ENCODE results near the gene WDR37. TPM values are rescaled to one million over a fixed set of nuclear protein-coding genes. Genes with fewer than 3 reads are reported as not detected.

Gene WDR37
- total and polyA plus RNA-seq, 9 of the 15 experiments (the other 6 are each of a cell fraction or from before 2014, with no cell fraction given): 2.3 to 11.6 (median 6.7) TPM

GRCh38 chr10:1159131-1160061, 103.2 kb downstream of the WDR37 start:
- peak overlapping the region; percentile 90 to 96 for H3K9ac ChIP-seq (ENCODE audit: insufficient read depth in 1 of 2, low read depth in 2 of 2, low read length in 2 of 2)
- H3K27me3 ChIP-seq (ENCODE audit: control insufficient read depth in 2 of 2, insufficient read depth in 2 of 2, low read length in 2 of 2): peaks cover 0 to 25% of the 10 kb centered on the region in 2 experiments; a peak in 1 of 5 replicates
- peak overlapping the region; percentile 77 for H3K4me2 ChIP-seq (ENCODE audit: insufficient read depth, low read length)
- H2AFZ ChIP-seq (ENCODE audit: low read depth, low read length): peak overlapping the region; percentile 93
- H3K4me1 ChIP-seq (replicated peaks in 1 of 2; ENCODE audit: control insufficient read depth in 2 of 2, insufficient read depth in 2 of 2, low read length in 2 of 2): peaks cover 7 to 32% of the 10 kb centered on the region in 2 experiments; a peak in 4 of 5 replicates
- H3K4me3 ChIP-seq: peak overlapping the region; percentile 50
- no peaks in the 10 kb centered on the region for H4K20me1 ChIP-seq (replicated peaks; ENCODE audit: control insufficient read depth, insufficient read depth, low read length)
- in situ Hi-C loops (cut with MboI) (no loop called here), intact Hi-C loops (cut with micrococcal nuclease) (no loop called here)
- H3K27ac ChIP-seq (ENCODE audit: extremely low read depth, low read depth, low read length): peak overlapping the region; percentile 89
- ATAC-seq (peak; percentile 94), DNase-seq (ENCODE audit: extremely low read depth in 1 of 4, low spot score in 3 of 4) (peak; percentile 59 to 91 (median 62)), FAIRE-seq (peak; percentile 94)
- H3K79me2 ChIP-seq (ENCODE audit: control insufficient read depth, insufficient read depth, low read length): peaks cover 29% of the 10 kb centered on the region
- H3K9me3 ChIP-seq (replicated peaks; ENCODE audit: control insufficient read depth, insufficient read depth, low read depth, low read length): peaks cover 2% of the 10 kb centered on the region; the same call in 1 of the 2 replicates
- TSS peak; percentile 68 for BruUV-seq (replicated peaks)
- POLR2A ChIA-PET: interaction anchor here (0.6 to 1.3 kb wide), 4 partner anchors 11 to 262 kb away, joined by 3 read pairs; no protein-coding TSS in a partner anchor
- WGBS (ENCODE audit: insufficient coverage, low coverage, missing lambda C conversion rate): 8% methylated on average over 54 of the region's 59 CpGs
- H3K36me3 ChIP-seq (ENCODE audit: control insufficient read depth, insufficient read depth, low read length): peaks cover 40% of the 10 kb centered on the region
- no peaks in the 10 kb centered on the region for H3K9me1 ChIP-seq (ENCODE audit: control insufficient read depth, insufficient read depth, low read length)
- CTCF ChIA-PET (ENCODE audit: low intra/inter-chr PET ratio): no interaction called here
- no peak for TF ChIP-seq ZNF764 (CRISPR knock-in tag; IDR thresholded peaks at IDR 0.05; ENCODE audit: low read depth)
- TF ChIP-seq ZFP91 (CRISPR knock-in tag; IDR thresholded peaks at IDR 0.05): no peak
- no peak for TF ChIP-seq ZBTB40 (IDR thresholded peaks at IDR 0.05)
- no peak for TF ChIP-seq ZBTB40 (CRISPR knock-in tag; IDR thresholded peaks at IDR 0.05)
- TF ChIP-seq, protein P1, sequence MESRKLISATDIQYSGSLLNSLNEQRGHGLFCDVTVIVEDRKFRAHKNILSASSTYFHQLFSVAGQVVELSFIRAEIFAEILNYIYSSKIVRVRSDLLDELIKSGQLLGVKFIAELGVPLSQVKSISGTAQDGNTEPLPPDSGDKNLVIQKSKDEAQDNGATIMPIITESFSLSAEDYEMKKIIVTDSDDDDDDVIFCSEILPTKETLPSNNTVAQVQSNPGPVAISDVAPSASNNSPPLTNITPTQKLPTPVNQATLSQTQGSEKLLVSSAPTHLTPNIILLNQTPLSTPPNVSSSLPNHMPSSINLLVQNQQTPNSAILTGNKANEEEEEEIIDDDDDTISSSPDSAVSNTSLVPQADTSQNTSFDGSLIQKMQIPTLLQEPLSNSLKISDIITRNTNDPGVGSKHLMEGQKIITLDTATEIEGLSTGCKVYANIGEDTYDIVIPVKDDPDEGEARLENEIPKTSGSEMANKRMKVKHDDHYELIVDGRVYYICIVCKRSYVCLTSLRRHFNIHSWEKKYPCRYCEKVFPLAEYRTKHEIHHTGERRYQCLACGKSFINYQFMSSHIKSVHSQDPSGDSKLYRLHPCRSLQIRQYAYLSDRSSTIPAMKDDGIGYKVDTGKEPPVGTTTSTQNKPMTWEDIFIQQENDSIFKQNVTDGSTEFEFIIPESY (CRISPR knock-in tag; IDR thresholded peaks at IDR 0.05): peak; percentile 64
- TF ChIP-seq POLR2H (tag; IDR thresholded peaks at IDR 0.05; ENCODE audit: low read depth): peak; percentile 52; the same call in 1 of the 2 replicates
- TF ChIP-seq SUPT5H (IDR thresholded peaks at IDR 0.05): peak; percentile 63; the same call in 1 of the 2 replicates

Data from K562 (cell line).